ENCODE results near the gene TMC7. TPM values are rescaled to one million over a fixed set of nuclear protein-coding genes. Genes with fewer than 3 reads are reported as not detected.

The TMC7 gene
- polyA plus RNA-seq, 2 donors: 0.22 to 0.41 TPM

GRCh38 chr16:19093631-19094541 lies 110.2 kb downstream of the TMC7 start:
- no peaks in the 10 kb centered on the region for H3K27me3 ChIP-seq (ENCODE audit: control insufficient read depth in 1 of 2, insufficient read depth in 2 of 2, low read length in 2 of 2)
- no peak overlapping the region for H3K27ac ChIP-seq (ENCODE audit: low read depth in 2 of 2, low read length in 1 of 2)
- WGBS, 2 donors: 80 to 84% methylated on average over 15 of the region's 15 CpGs
- H3K4me1 ChIP-seq (ENCODE audit: control insufficient read depth in 2 of 2, insufficient read depth in 2 of 2, low read length in 1 of 2): no peaks in the 10 kb centered on the region
- H3K9me3 ChIP-seq (ENCODE audit: control insufficient read depth in 2 of 2, insufficient read depth in 1 of 2, low read depth in 1 of 2, low read length in 1 of 2): no peaks in the 10 kb centered on the region
- H3K4me3 ChIP-seq (ENCODE audit: low read depth in 1 of 2, low read length in 2 of 2): no peak overlapping the region
- no peaks in the 10 kb centered on the region for H3K36me3 ChIP-seq (ENCODE audit: control insufficient read depth in 2 of 2, insufficient read depth in 2 of 2, low read length in 1 of 2)

GRCh38 chr16:19094542-19095365 lies 111.0 kb downstream of the TMC7 start:
- H3K27me3 ChIP-seq (ENCODE audit: control insufficient read depth in 1 of 2, insufficient read depth in 2 of 2, low read length in 2 of 2): no peaks in the 10 kb centered on the region
- H3K4me1 ChIP-seq (ENCODE audit: control insufficient read depth in 2 of 2, insufficient read depth in 2 of 2, low read length in 1 of 2): no peaks in the 10 kb centered on the region
- WGBS, 2 donors: 66 to 75% methylated on average over 11 of the region's 11 CpGs

GRCh38 chr16:19095654-19096053 lies 111.9 kb downstream of the TMC7 start:
- Histone ChIP-seq H3K27ac (ENCODE audit: low read depth in 2 of 2, low read length in 1 of 2) (no peak overlapping the region), H3K4me3 (ENCODE audit: low read depth in 1 of 2, low read length in 2 of 2) (no peak overlapping the region), H3K4me1 (ENCODE audit: control insufficient read depth in 2 of 2, insufficient read depth in 2 of 2, low read length in 1 of 2) (no peaks in the 10 kb centered on the region), H3K9me3 (ENCODE audit: control insufficient read depth in 2 of 2, insufficient read depth in 1 of 2, low read depth in 1 of 2, low read length in 1 of 2) (peaks cover 0 to 2% of the 10 kb centered on the region in 2 donors), H3K27me3 (ENCODE audit: control insufficient read depth in 1 of 2, insufficient read depth in 2 of 2, low read length in 2 of 2) (no peaks in the 10 kb centered on the region), H3K36me3 (ENCODE audit: control insufficient read depth in 2 of 2, insufficient read depth in 2 of 2, low read length in 1 of 2) (no peaks in the 10 kb centered on the region)
- 67 to 73% methylated on average over 5 of the region's 5 CpGs for WGBS, 2 donors

More at GRCh38 chr16:19094542-19095365, 111.0 kb downstream of the TMC7 start:
- Histone ChIP-seq H3K27ac (ENCODE audit: low read depth in 2 of 2, low read length in 1 of 2) (no peak overlapping the region), H3K9me3 (ENCODE audit: control insufficient read depth in 2 of 2, insufficient read depth in 1 of 2, low read depth in 1 of 2, low read length in 1 of 2) (no peaks in the 10 kb centered on the region), H3K4me3 (ENCODE audit: low read depth in 1 of 2, low read length in 2 of 2) (no peak overlapping the region), H3K36me3 (ENCODE audit: control insufficient read depth in 2 of 2, insufficient read depth in 2 of 2, low read length in 1 of 2) (no peaks in the 10 kb centered on the region)

GRCh38 chr16:19098173-19098572 lies 114.4 kb downstream of the TMC7 start:
- Histone ChIP-seq H3K27ac (ENCODE audit: low read depth in 2 of 2, low read length in 1 of 2) (no peak overlapping the region), H3K4me1 (ENCODE audit: control insufficient read depth in 2 of 2, insufficient read depth in 2 of 2, low read length in 1 of 2) (no peaks in the 10 kb centered on the region), H3K27me3 (ENCODE audit: control insufficient read depth in 1 of 2, insufficient read depth in 2 of 2, low read length in 2 of 2) (no peaks in the 10 kb centered on the region), H3K4me3 (ENCODE audit: low read depth in 1 of 2, low read length in 2 of 2) (no peak overlapping the region), H3K36me3 (ENCODE audit: control insufficient read depth in 2 of 2, insufficient read depth in 2 of 2, low read length in 1 of 2) (no peaks in the 10 kb centered on the region), H3K9me3 (ENCODE audit: control insufficient read depth in 2 of 2, insufficient read depth in 1 of 2, low read depth in 1 of 2, low read length in 1 of 2) (peaks cover 0 to 2% of the 10 kb centered on the region in 2 donors)
- 74 to 94% methylated on average over 1 of the region's 1 CpG for WGBS, 2 donors

- peaks cover 0 to 2% of the 10 kb centered on the region in 2 donors for H3K9me3 ChIP-seq (ENCODE audit: control insufficient read depth in 2 of 2, insufficient read depth in 1 of 2, low read depth in 1 of 2, low read length in 1 of 2)
- no peak overlapping the region for H3K27ac ChIP-seq (ENCODE audit: low read depth in 2 of 2, low read length in 1 of 2)
- no peaks in the 10 kb centered on the region for H3K27me3 ChIP-seq (ENCODE audit: control insufficient read depth in 1 of 2, insufficient read depth in 2 of 2, low read length in 2 of 2)
- no peaks in the 10 kb centered on the region for H3K4me1 ChIP-seq (ENCODE audit: control insufficient read depth in 2 of 2, insufficient read depth in 2 of 2, low read length in 1 of 2)
- 71 to 72% methylated on average over 16 of the region's 16 CpGs for WGBS, 2 donors
- H3K4me3 ChIP-seq (ENCODE audit: low read depth in 1 of 2, low read length in 2 of 2): no peak overlapping the region
- no peaks in the 10 kb centered on the region for H3K36me3 ChIP-seq (ENCODE audit: control insufficient read depth in 2 of 2, insufficient read depth in 2 of 2, low read length in 1 of 2)
Observed at GRCh38 chr16:19102187-19102872, 118.6 kb downstream of the TMC7 start.

GRCh38 chr16:19104607-19105006 lies 120.9 kb downstream of the TMC7 start:
- no peak overlapping the region for H3K27ac ChIP-seq (ENCODE audit: low read depth in 2 of 2, low read length in 1 of 2)

GRCh38 chr16:19105131-19105530 lies 121.4 kb downstream of the TMC7 start:
- Histone ChIP-seq H3K4me1 (ENCODE audit: control insufficient read depth in 2 of 2, insufficient read depth in 2 of 2, low read length in 1 of 2) (no peaks in the 10 kb centered on the region), H3K27ac (ENCODE audit: low read depth in 2 of 2, low read length in 1 of 2) (no peak overlapping the region), H3K4me3 (ENCODE audit: low read depth in 1 of 2, low read length in 2 of 2) (no peak overlapping the region), H3K27me3 (ENCODE audit: control insufficient read depth in 1 of 2, insufficient read depth in 2 of 2, low read length in 2 of 2) (no peaks in the 10 kb centered on the region), H3K9me3 (ENCODE audit: control insufficient read depth in 2 of 2, insufficient read depth in 1 of 2, low read depth in 1 of 2, low read length in 1 of 2) (peaks cover 0 to under 1% of the 10 kb centered on the region in 2 donors), H3K36me3 (ENCODE audit: control insufficient read depth in 2 of 2, insufficient read depth in 2 of 2, low read length in 1 of 2) (no peaks in the 10 kb centered on the region)
- WGBS, 2 donors: 85 to 87% methylated on average over 6 of the region's 6 CpGs

More at GRCh38 chr16:19104607-19105006, 120.9 kb downstream of the TMC7 start:
- Histone ChIP-seq H3K36me3 (ENCODE audit: control insufficient read depth in 2 of 2, insufficient read depth in 2 of 2, low read length in 1 of 2) (no peaks in the 10 kb centered on the region), H3K4me3 (ENCODE audit: low read depth in 1 of 2, low read length in 2 of 2) (no peak overlapping the region), H3K9me3 (ENCODE audit: control insufficient read depth in 2 of 2, insufficient read depth in 1 of 2, low read depth in 1 of 2, low read length in 1 of 2) (peaks cover 0 to 2% of the 10 kb centered on the region in 2 donors), H3K4me1 (ENCODE audit: control insufficient read depth in 2 of 2, insufficient read depth in 2 of 2, low read length in 1 of 2) (no peaks in the 10 kb centered on the region), H3K27me3 (ENCODE audit: control insufficient read depth in 1 of 2, insufficient read depth in 2 of 2, low read length in 2 of 2) (no peaks in the 10 kb centered on the region)
- 82 to 87% methylated on average over 5 of the region's 5 CpGs for WGBS, 2 donors

GRCh38 chr16:19105891-19106624 lies 122.3 kb downstream of the TMC7 start:
- Histone ChIP-seq H3K9me3 (ENCODE audit: control insufficient read depth in 2 of 2, insufficient read depth in 1 of 2, low read depth in 1 of 2, low read length in 1 of 2) (no peaks in the 10 kb centered on the region), H3K27ac (ENCODE audit: low read depth in 2 of 2, low read length in 1 of 2) (no peak overlapping the region), H3K36me3 (ENCODE audit: control insufficient read depth in 2 of 2, insufficient read depth in 2 of 2, low read length in 1 of 2) (no peaks in the 10 kb centered on the region), H3K27me3 (ENCODE audit: control insufficient read depth in 1 of 2, insufficient read depth in 2 of 2, low read length in 2 of 2) (no peaks in the 10 kb centered on the region), H3K4me1 (ENCODE audit: control insufficient read depth in 2 of 2, insufficient read depth in 2 of 2, low read length in 1 of 2) (no peaks in the 10 kb centered on the region), H3K4me3 (ENCODE audit: low read depth in 1 of 2, low read length in 2 of 2) (no peak overlapping the region)
- 62 to 74% methylated on average over 11 of the region's 11 CpGs for WGBS, 2 donors

GRCh38 chr16:19106625-19107020 lies 122.9 kb downstream of the TMC7 start:
- H3K27ac ChIP-seq (ENCODE audit: low read depth in 2 of 2, low read length in 1 of 2): no peak overlapping the region
- H3K27me3 ChIP-seq (ENCODE audit: control insufficient read depth in 1 of 2, insufficient read depth in 2 of 2, low read length in 2 of 2): no peaks in the 10 kb centered on the region
- H3K4me1 ChIP-seq (ENCODE audit: control insufficient read depth in 2 of 2, insufficient read depth in 2 of 2, low read length in 1 of 2): no peaks in the 10 kb centered on the region
- no peaks in the 10 kb centered on the region for H3K9me3 ChIP-seq (ENCODE audit: control insufficient read depth in 2 of 2, insufficient read depth in 1 of 2, low read depth in 1 of 2, low read length in 1 of 2)
- H3K4me3 ChIP-seq (ENCODE audit: low read depth in 1 of 2, low read length in 2 of 2): no peak overlapping the region
- 89 to 91% methylated on average over 2 of the region's 2 CpGs for WGBS, 2 donors
- H3K36me3 ChIP-seq (ENCODE audit: control insufficient read depth in 2 of 2, insufficient read depth in 2 of 2, low read length in 1 of 2): no peaks in the 10 kb centered on the region
